H1 (cell line): Measurements from ENCODE around the gene NDUFB3. TPM values are rescaled to one million over a fixed set of nuclear protein-coding genes. Genes with fewer than 3 reads are reported as not detected.

Experiments used
- MAFK ChIP-seq: IDR thresholded peaks from 2 replicates; pipeline ENCODE4 v1.6.1; 2012; ENCODE audit warnings: low read depth, mild to moderate bottlenecking, improper control_type of control experiment, low read length
- RNF2 ChIP-seq: fragments of 200-900, 300-1000 bp; sonication (generic); IDR thresholded peaks from 2 replicates; pipeline ENCODE4 v1.7.1; 2016; ENCODE audit warnings: borderline replicate concordance, low read depth, mild to moderate bottlenecking, antibody characterized with exemption, low read length; ENCODE audit not compliant: poor library complexity, severe bottlenecking; ENCODE audit errors: missing control alignments
- polyA plus RNA-seq, 7 experiments: library from polyadenylated mRNA; depleted of rRNA in 3 of 7; stranded (reverse) in 5 of 7; unstranded in 2 of 7; fragments of >200 nt in 5 of 7; fragments of 200-250 nt in 2 of 7; gene quantifications; 1 replicate in 5 of 7; 2 replicates in 1 of 7; 4 replicates in 1 of 7; pipeline versions ENCODE4 v1.2.1 to v1.2.3, GENCODE V29; 2011 to 2013; ENCODE audit warnings: missing spikeins in 2 of 7, mixed read lengths in 2 of 7
- total RNA-seq: library from RNA; stranded (reverse); fragmentation: NEBNext Ultra II Directional; extraction: Animal tissue kit (Norgen Biotek cat#: 25700); gene quantifications from 2 replicates; pipeline ENCODE4 v1.2.1, GENCODE V29; 2021
- TF ChIP-seq, protein P1 (sequence below): IDR thresholded peaks from 2 replicates; pipeline ENCODE4 v1.6.1; 2011; ENCODE audit warnings: low read depth, mild to moderate bottlenecking, low read length; ENCODE audit not compliant: insufficient read depth

NDUFB3 gene
- total and polyA plus RNA-seq, 2 of the 8 experiments (the other 6 are each of a cell fraction or from before 2014, with no cell fraction given) = 38.2 to 55.3 TPM

DNA sequence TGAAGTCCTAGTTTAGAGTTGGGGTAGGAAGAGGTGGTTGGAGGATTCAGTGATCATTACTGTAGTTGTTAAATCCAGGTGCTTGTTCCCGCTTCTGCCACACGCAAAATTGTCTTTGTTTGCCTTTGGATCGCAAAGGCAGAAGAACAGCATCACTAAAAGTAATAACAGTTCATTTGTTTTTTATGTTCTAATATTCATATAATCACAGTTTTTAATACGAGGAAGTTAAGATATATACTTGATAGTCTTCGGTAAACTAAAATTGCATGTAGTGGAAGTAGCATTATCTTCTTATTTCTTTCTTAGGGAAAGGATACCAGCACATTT, 365 bp downstream of the NDUFB3 start (continued):
- TF ChIP-seq MAFK (no peak), RNF2 (no peak)
- TF ChIP-seq, protein P1, sequence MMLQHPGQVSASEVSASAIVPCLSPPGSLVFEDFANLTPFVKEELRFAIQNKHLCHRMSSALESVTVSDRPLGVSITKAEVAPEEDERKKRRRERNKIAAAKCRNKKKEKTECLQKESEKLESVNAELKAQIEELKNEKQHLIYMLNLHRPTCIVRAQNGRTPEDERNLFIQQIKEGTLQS = no peak
